HS-5 (cell line): ENCODE data around the gene UVSSA.

ENCODE experiments used
- DNase-seq: peaks from one replicate; pipeline ENCODE4 v3.0.0-alpha.2; 2012; ENCODE audit warnings: low read depth

Gene UVSSA

DNA sequence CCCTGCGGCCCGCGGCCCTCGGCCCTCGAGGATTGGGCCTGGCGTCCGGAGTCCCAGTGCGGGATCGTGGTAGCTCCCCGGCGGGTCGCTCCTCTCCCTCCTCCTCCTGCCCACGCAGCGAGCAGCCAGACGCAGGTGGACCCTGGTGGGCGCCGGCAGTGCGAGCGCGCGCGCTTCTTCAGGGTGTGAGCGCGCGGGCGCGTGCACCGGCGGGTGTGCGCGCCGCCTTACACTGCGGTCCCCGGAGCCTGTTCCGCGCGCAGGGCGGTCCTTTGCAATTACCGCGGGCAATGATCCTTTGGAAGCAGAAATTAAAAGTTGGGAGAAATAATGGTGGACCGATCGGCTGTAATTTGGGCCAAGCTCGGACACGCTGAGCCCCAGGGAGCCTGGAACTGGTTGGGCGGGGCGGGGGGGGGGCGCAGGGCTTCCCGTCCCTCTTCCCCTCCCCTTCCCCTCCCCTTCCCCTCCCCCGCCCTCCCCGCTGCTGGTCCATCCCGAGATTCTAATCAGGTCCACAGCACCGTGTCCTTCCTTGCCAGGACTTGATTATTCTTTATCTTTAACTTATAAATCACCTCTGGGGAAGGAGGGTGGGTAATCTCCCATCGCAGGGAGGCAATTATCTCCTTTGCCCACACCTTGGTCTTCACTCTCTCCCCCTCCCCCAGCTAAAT lies 60.8 kb downstream of the UVSSA start:
- no peak for DNase-seq

DNA sequence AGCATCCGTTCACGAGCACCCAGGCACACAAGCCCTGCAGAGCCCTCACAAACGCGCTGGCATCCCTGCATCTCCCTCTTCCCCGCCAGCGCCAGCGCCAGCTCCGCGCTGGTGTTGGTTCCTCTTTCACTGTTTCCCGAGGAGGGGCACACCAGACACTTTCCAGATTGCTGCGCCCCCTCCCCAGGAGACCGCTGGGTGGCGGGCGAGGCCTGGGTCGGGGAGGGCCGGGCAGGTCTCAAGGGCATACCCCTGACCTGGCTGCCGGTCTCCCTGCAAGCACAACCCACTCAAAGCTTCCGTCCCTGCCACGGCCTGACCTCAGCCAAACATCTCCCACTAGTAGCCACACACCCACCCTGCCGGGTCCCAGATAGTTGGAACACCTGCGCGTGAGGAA lies 61.4 kb downstream of the UVSSA start:
- no peak for DNase-seq

DNA sequence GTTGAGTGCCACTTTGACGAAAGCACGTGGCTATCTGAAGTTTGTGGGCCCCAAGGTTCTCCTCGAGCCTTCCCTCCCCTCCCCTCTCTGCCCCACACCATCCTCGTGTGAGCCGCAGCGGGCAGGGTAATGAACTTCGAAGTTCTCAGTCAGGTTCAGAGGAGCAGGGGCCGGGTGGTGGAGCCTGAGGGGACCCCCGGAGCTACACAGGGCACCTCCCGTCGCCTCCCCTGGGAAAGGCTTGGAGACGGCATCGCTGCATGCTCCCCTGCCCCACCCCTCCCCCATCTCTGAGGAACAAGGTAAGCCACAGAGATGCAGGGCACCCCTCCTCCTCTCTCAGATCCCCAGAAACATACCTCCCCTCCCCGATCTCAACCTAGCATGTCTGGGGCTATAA lies 62.1 kb downstream of the UVSSA start:
- DNase-seq: no peak

DNA sequence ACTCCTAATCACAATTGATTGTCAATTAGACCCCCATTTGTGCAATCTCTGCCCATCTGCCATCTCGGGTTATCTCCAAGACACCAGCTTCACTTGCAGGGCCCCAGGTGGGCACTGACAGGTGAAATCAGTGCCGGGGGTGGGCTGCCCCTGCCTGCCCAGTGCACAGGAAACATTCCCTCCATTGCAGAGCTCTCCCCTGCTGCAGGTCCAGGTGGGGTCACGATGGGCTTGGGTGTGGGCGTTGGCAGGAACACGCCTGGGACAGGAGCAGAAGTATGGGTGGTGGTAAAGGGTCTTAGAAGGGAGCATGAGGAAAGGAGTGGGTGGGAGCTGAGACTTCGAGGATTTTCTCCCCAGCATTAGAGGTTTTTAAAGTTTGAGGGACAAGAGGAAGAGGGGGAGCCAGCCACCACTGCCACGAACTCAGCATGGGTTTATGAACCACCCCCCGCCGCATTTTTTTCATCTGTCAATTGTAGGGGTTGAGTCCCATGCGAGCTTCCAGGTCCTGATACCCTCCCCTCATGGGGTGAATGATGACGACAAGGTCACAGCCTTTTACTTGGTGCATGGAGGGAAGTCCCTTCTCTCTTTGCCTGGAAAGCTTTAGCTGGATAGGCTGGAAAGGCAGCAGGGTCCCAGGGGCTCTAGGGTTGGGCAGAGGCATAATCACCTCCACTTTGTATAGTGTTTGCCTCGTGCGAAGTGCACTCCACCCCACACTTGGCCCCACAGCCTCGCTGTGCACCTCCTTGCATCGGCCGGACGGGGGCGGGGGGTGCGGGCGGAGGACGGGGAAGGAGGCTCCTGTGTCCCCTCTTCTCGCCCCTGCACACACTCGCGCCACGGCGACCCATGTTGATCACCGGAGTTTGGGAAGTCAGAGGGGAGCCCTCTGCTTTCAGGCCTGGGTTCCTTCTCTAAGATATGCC lies 62.8 kb downstream of the UVSSA start:
- no peak for DNase-seq

DNA sequence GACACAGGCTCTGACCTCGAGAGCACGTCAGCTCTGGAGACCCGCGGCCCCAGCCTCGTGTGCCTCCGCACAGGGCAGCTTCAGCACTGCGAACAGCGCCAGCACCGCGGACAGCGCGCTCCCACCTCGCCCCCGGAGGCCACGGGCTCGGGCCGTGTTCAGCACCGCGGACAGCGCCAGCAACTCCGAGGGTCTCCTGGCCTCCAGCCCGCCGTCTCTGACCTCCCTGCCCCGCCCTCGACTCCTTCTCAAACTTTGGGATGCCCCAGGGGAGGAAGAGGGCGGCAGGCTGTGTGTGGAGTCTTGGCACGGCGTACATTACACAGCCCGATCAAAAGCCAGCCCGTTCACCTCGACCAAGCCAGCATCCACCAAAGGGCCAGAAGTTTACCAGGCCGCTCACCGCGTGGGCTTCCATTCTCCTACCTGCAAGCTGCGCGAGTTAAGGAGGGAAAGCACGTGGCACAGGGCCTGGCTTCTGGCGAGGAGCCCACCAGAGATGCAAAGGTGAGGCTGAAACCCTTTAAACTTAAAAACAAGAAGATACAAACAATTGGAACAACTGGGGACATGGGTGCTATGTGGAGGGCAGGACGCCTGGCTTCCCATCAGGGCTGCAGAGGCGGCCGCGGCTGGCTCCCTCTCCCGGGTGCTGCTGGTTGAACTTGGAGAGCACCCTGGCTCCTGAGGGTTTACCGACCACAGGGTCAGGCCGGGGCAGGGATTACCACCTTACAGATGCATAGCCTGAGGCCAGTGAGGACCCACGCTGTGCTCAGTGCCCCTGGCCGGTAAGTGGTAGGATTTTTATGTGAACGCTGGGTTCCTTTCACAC lies 63.7 kb downstream of the UVSSA start:
- no peak for DNase-seq

DNA sequence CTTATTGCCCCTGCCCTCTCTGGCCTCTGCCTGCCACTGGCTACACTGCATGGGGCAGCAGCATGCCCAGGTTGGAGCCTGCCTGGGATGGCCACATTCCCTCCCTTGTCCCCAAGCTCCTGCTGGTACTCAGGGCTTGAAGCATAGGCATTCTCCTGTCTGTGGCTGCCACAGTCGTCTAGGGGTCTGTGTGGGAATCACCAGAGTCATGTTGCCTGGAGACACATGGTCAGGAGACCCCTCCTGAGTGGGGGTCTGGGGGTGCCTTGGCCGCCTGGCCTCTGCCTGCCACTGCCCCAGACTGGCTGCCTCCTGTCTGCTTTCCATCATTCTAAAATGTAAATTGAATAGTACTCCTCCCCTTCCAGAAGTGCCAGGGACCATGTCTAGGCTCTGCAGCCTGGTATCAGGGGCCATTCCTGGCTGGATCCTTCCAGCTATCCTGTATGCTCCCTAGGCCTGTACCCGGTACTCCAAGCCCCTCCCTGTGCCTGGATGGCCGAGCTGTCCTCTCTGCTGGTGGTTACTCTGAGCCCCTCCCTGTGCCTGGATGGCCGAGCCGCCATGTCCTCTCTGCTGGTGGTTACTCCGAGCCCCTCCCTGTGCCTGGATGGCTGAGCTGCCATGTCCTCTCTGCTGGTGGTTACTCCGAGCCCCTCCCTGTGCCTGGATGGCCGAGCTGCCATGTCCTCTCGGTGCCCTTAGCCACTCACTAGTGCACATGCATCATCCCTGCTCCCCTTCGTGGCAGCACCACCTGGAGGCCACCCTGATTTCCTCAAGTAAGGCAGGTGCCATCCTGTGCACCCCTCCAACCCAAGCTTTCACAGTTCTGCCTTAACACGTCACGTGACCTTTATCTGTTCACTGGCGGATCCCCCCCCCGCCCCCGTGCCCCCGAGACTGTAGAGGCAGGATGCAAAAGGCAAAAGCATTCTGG lies 64.7 kb downstream of the UVSSA start:
- DNase-seq: no peak

DNA sequence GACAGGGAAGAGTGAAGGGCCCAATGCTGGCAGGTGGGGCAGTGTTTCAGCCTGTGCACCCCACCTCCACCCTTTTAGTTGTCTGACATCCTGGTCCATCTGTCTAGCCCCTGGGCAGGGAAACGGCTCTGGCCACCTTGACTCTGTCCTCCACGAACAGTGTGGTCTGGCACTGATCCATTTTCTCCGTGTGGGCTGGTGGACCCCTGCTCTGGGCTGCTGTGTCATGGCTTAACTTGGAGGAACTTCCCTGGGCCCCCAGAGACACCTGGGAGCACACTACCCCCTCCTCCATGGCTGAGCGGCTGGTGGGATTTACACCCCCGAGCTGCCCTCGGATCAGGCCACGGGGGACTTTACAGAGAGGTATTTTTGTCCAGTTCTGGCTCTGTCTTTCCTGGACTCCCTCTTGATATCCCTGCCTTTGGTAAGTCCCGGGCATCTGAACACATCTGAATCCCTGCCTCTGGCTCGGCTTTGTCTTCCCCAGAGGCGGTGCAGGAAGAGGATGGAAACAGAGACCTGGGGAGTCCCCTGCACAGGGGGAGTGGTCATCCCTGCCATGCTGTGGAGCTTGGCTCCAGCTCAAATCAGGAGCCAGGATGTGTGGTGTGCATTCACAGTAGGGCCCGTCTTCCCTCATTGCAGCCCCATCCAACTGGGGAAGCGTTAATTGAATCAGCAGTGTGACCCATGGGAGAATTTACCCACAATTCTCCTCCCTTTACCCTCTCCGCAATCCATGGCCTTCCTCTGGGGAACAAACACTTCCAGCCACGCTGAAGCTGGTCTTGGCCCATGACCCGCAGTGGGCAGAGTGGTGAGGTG lies 65.6 kb downstream of the UVSSA start:
- DNase-seq: no peak

DNA sequence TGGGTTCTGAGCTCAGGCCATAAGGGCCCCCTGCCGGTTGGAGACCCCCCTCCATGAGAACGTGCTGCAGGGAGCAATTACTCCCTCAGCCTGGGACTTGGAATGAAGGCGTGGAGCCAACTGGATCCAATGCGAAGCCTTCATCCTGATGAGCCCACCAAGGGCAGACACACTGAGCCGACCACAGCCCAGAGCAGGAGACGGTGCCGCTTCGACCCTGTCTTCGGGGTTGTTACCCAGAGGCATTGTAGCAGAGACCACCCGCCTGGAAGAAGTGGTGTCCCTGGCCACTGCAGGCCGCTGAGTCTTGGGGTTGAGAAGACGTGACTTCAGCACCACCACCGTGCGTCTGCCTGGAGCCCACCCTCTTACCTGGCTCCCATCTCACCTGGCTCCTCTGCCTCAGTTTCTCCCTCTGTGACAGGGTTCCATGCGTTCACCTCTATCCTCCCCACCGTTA lies 66.2 kb downstream of the UVSSA start:
- no peak for DNase-seq

DNA sequence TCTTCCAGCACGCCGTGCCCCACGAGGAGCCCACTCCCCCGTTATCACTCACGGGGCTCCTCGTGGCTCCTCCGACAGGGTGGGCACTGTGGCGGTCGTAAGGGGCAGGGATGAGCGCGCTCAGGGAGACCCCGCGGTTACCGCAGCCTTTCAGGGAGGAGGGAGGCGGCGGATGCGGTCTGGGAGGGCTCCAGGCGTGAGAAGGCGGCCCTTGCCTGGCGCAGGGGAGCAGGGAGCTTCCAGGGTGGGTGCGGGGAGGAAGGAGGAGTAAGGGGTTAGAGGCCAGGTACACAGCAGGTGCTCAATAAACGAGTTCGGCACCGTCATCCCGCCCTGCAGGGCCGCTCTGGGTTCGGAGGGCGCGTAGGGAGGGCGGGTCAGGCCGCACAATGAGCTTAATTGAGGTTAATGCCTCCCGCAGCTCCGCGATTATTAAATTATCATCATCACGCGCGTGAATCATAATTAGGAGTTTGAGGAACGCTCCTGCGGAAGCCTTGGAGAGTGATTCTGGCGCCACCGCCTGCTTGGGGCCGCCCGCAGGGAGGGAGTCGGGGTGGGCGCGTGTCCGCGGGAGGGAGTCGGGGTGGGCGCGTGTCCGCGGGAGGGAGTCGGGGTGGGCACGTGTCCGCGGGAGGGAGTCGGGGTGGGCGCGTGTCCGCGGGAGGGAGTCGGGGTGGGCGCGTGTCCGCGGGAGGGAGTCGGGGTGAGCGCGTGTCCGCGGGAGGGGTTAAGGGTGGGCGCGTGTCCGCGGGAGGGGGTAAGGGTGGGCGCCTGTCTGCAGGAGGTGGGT lies 66.9 kb downstream of the UVSSA start:
- no peak for DNase-seq

DNA sequence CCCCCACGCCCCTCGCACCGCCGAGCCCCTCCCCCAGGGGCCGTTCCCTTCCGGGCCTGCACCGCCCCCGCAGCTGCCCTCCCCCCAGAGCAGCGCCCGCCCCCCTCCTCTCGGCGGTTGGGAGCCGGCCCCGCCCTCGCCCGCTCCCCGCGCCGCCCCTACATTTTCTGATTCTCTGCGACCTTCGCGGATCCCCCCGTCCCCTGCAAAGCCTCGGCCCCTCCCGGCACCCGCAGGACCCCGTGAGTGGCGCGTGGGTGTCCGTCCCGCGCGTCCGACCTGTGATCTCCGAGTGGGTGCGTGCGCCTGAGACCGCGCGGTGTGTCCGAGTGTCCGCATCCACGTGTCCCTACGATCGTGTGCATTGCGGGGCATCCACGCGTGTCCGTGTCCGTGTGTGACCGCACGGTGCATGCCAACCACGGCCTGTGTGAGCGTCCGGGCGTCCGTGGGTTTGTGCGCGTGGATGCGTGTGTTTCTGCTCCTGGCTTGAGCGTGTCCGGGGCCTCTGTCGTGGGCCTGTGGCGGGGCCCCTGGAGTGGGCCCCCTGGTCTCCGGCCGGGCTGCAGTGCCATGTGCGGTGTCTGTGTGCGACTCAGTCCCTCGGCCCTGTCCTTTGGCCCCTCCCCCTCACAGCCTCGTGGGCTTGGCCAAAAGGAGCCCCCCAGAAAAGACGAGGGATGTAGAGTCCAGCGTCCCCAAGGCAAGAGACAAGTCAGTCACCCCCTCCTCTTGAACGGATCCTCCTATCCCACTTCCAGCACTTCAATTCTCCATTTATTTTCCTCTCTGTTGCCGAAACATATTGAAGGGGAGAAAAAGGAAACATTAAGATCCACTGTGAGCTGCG lies 68.0 kb downstream of the UVSSA start:
- no peak for DNase-seq

DNA sequence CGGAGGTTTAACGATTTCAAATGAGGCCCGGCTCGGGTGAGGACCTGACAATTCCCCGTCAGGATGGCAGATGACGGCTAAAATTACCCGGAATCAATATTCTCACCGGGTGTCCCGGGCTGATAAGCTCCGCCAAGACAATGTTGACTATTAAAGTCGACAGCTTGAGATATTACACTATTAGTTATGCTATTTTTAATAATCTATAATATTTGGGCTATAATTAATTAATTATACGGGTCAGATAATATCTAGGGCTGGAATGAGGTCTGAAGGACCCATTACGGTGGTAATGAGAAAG lies 68.6 kb downstream of the UVSSA start:
- DNase-seq: no peak

DNA sequence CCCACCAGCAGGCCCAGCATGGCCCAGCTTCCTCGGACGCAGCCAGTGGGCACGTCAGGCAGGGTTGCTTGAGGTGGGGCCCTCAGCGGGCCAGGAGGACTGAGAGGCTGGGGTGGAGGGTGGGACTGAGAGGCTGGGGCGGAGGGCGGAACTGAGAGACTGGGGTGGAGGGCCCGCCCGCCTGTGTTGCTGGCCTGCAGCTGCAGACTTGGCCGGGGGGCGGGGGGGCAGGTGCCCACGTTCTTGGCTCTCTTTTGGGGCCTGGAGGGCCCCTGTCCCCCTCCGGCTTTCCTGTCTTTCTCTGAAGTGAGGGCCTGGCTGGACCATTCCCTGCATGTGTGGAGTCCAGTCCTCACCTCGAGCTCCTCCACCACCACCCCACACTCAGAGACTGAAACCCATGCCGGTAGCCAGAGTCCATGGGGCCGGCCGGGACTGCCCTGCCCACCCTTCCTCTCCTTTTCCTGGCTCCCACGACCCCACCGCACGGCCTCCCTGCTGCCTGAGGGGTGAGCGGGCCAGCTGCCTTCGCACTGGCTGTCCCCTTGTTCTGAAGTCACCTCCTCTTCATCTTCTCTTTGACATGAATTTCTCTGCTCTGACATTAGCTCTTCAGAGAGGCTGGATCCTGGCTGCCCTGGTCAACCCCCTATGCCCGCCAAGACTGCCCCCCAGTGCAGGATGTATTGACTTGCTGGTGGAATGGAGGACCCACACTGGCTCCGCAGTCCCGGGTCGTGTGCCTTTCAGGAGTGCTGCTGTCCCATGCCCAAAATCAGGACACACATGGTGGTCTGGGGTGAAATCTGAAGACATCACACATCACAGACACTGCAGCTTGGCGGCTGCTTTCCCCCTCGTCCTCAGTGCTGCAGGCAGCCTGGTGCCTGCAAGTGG lies 69.3 kb downstream of the UVSSA start:
- no peak for DNase-seq

DNA sequence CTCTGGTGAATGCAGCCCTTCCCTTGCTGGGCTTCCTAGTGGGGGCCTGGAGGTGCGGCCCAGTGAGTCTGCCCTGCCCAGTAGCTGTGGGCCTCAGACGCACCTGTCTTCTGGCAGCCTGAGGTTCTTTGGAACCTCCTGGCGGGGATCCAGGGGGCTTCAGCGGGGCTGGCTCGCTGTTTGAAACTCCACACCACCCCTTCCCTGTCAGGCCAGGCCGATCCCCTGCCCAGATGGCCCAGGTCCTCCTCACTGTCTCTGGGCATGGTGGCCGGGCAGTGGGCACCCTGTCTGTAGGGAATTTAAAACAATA lies 69.9 kb downstream of the UVSSA start:
- no peak for DNase-seq

DNA sequence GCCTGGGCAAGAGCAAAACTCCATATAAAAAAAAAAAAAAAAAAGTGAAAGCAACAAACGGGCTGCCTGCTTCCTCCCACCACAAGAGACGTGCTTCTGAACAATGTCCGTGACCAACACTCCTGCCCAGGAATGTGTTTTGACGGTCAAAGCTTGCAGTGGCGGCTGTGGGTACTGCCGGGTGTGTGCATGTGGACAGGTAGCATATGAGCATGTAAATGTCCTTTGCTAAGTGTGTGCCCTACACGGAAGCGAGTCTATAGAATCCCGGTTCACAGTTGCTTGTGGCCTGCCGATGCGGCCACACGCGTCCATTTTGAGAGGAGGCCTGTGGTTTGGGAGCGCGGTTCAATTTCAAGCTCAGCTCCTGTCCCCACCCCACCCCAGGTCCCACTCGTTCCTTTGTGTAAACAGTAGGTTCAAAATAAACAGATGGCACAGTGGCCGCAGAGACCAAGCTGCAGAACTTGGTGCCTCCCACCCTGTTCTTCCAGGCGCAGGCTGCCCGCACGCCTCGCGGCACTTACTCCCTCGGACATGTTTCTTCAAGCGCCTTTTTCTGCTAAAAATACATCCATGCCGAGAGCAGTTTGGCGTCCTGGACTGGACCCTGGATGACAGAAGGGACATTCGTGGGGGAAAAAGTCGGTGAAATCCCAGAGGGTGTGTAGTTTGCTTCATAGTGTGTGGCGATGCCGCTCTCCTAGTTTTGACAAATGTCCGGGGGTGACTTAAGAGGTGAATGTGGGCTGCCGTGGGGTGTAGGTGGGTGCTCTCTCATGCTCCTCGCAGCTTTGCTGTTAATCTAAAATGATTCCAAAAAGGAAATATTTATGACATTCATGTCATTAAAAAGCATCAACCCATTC lies 70.7 kb downstream of the UVSSA start:
- DNase-seq: no peak

DNA sequence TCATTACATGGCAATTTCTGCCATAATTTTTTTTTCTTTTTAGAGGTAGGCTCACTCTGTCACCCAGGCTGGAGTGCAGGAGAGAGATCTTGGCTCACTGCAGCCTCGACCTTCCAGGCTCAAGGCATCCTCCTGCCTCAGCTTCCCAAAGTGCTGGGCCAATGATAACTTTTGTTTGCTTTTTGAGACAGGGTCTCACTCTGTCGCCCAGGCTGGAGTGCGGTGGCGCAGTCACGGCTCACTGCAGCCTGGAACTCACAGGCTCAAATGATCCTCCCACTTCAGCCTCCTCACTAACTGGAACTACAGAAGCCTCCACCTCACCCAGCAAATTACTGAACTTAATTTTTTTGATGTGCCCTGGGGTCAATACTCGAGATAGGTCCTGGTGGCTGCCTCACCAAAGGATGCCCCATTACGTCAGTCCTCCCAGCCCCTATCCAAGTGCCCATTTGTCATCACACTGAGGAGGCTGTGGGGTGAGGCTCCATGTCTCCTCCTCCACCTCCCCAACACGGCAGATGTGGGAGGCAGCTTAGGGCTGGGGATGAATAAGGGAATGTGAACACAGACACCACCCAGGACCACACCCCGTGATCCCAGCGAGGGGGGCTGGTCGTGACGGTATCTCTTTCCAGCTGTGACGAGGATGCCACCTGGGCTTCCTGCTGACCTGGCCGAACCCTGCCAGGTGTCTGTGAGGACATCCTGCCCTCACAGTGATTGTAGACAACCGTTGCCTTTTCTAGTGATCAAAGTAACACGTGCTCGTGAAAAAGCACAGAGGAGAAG lies 71.7 kb downstream of the UVSSA start:
- no peak for DNase-seq

DNA sequence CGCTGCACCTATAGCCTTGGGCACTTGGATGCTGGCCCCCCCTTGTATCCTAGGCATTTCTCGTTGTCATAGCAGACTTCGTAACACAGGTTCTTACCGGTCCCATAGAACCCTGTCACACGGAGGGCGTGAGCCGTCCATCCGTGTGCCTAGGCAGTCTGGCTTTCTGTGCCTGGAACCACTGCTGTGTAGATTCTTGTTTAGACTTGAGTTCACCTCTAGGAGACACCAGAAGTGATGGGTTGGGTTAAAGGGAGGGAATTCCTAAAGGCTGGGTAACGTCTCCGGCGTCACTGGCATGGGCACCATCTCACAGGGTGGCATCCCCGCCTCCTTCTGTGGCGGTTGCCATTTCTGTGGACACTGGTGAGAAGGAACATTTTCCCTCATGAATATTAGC lies 72.7 kb downstream of the UVSSA start:
- DNase-seq: no peak
